Neural cell (in vitro differentiated cells): ENCODE results near the gene HSBP1.

Experiments
- RAD21 ChIP-seq: fragments of 450-650 bp; conservative IDR thresholded peaks from 2 replicates; pipeline ENCODE4 v1.6.1; 2014; ENCODE audit warnings: antibody characterized with exemption, mild to moderate bottlenecking, moderate library complexity
- TF ChIP-seq, protein P1 (sequence below): fragments of 450-650 bp; IDR thresholded peaks from 2 replicates; pipeline ENCODE4 v1.5.1; 2014; ENCODE audit warnings: antibody characterized with exemption, mild to moderate bottlenecking, moderate library complexity; ENCODE audit not compliant: poor library complexity, severe bottlenecking

DNA sequence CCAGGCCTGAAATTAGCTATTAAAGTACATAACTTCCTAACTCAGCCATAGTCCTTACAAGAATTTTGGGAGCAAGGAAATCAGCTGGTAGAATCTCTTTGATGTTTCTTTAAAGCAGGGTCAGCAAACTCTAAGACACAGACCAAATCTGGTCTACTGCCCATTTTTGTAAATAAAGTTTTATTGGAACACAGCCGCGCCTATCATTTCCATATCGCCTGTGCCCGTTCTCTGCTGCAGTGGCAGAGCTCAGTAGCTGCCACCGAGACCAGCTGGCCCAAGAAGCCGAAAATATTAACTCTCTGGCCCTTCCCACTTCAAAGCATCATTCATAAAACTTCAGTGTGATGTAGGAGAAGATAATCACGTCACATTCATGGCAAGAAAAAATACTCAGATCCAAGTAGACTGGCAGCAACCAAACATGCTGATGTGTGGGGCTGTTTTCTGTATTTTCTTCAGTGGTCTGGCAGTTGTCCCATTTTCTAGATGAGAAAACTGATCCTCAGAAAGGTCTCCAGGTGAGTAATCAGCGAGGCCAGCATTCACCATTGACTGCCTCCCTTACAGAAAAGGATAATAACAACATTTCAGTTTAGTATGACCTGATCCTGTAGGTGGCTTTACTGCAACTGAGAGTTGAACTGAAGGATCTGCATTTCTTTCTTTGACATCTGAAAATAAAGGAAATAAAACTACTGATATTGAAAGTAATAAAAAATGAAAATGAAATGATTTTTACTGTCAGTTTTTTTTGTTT lies 18.0 kb upstream of the HSBP1 start:
- TF ChIP-seq, protein P1, sequence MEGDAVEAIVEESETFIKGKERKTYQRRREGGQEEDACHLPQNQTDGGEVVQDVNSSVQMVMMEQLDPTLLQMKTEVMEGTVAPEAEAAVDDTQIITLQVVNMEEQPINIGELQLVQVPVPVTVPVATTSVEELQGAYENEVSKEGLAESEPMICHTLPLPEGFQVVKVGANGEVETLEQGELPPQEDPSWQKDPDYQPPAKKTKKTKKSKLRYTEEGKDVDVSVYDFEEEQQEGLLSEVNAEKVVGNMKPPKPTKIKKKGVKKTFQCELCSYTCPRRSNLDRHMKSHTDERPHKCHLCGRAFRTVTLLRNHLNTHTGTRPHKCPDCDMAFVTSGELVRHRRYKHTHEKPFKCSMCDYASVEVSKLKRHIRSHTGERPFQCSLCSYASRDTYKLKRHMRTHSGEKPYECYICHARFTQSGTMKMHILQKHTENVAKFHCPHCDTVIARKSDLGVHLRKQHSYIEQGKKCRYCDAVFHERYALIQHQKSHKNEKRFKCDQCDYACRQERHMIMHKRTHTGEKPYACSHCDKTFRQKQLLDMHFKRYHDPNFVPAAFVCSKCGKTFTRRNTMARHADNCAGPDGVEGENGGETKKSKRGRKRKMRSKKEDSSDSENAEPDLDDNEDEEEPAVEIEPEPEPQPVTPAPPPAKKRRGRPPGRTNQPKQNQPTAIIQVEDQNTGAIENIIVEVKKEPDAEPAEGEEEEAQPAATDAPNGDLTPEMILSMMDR, result no peak
- TF ChIP-seq RAD21, result no peak
